ENCODE measurements around the gene CNTN1. TPM values are rescaled to one million over a fixed set of nuclear protein-coding genes. Genes with fewer than 3 reads are reported as not detected.

CNTN1 gene
- total and polyA plus RNA-seq, 2 donors (not counting 1 experiment from before 2014, with no cell fraction given), result not detected

GRCh38 chr12:40980427-40980961, 288.3 kb downstream of the CNTN1 start:
- Mint-ChIP-seq H3K27ac (no peak overlapping the region), H3K4me1 (no peaks in the 10 kb centered on the region), H3K4me3 (no peak overlapping the region), H3K9me3 (ENCODE audit: insufficient read depth) (peaks cover 2% of the 10 kb centered on the region), H3K27me3 (no peaks in the 10 kb centered on the region)
- Histone ChIP-seq H3K27me3 (replicated peaks in 1 of 4; ENCODE audit: control extremely low read depth in 1 of 4, control insufficient read depth in 3 of 4, insufficient read depth in 4 of 4, low read length in 3 of 4) (no peaks in the 10 kb centered on the region), H3K4me2 (replicated peaks; ENCODE audit: low read depth, low read length, poor library complexity, severe bottlenecking) (no peak overlapping the region), H2AFZ (ENCODE audit: insufficient read depth, low read depth, low read length, poor library complexity, severe bottlenecking) (no peak overlapping the region), H3K4me3 (ENCODE audit: control extremely low read depth in 1 of 5, extremely low read depth in 1 of 5, insufficient read depth in 1 of 5, low read depth in 2 of 5, low read length in 4 of 5) (no peak overlapping the region), H3K9me3 (ENCODE audit: control extremely low read depth in 1 of 3, control insufficient read depth in 2 of 3, insufficient read depth in 1 of 3, low read length in 2 of 3) (no peaks in the 10 kb centered on the region), H3K36me3 (replicated peaks in 1 of 2; ENCODE audit: control extremely low read depth in 1 of 2, control insufficient read depth in 1 of 2, extremely low read depth in 1 of 2, insufficient read depth in 2 of 2, low read length in 1 of 2) (no peaks in the 10 kb centered on the region), H3K79me2 (ENCODE audit: control insufficient read depth, insufficient read depth, low read length) (no peaks in the 10 kb centered on the region), H3K27ac (ENCODE audit: low read length in 2 of 2) (no peak overlapping the region), H3K9ac (ENCODE audit: low read length) (no peak overlapping the region), H4K20me1 (ENCODE audit: control insufficient read depth, insufficient read depth, low read length, poor library complexity, severe bottlenecking) (no peaks in the 10 kb centered on the region), H3K4me1 (ENCODE audit: control insufficient read depth in 2 of 2, insufficient read depth in 2 of 2, low read length in 2 of 2) (no peaks in the 10 kb centered on the region)
- DNase-seq (no peak), ATAC-seq (ENCODE audit: low read depth) (no peak)
- CTCF ChIA-PET, result no interaction called here
- TF ChIP-seq, protein P1, sequence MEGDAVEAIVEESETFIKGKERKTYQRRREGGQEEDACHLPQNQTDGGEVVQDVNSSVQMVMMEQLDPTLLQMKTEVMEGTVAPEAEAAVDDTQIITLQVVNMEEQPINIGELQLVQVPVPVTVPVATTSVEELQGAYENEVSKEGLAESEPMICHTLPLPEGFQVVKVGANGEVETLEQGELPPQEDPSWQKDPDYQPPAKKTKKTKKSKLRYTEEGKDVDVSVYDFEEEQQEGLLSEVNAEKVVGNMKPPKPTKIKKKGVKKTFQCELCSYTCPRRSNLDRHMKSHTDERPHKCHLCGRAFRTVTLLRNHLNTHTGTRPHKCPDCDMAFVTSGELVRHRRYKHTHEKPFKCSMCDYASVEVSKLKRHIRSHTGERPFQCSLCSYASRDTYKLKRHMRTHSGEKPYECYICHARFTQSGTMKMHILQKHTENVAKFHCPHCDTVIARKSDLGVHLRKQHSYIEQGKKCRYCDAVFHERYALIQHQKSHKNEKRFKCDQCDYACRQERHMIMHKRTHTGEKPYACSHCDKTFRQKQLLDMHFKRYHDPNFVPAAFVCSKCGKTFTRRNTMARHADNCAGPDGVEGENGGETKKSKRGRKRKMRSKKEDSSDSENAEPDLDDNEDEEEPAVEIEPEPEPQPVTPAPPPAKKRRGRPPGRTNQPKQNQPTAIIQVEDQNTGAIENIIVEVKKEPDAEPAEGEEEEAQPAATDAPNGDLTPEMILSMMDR (IDR thresholded peaks at IDR 0.05), result no peak
- no peak for TF ChIP-seq EZH2 (IDR thresholded peaks at IDR 0.05; ENCODE audit: borderline replicate concordance, insufficient read depth, low read depth, low read length, poor library complexity, severe bottlenecking)
- POLR2A ChIA-PET, result no interaction called here
- intact Hi-C loops (cut with micrococcal nuclease), result no loop called here

DNA sequence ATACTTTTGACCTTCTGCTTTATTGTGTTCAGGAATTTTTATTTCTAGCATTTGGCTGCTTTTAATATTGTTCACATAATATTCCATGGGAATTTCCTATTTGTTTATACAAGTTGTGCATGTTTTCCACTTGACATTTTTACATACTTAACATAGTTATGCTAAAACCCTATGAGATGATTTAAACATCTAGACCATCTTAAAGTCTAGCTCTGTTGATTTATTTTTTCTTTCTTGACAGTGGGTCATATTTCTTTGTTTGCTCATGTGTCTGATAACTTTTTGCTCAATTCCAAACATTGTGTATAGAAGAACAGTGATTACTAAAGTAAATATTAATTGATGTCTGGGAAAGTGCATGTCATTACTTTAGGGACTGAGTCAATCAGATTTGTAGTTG, 293.8 kb downstream of the CNTN1 start:
- Histone ChIP-seq H3K4me3 (ENCODE audit: control extremely low read depth in 1 of 5, extremely low read depth in 1 of 5, insufficient read depth in 1 of 5, low read depth in 2 of 5, low read length in 4 of 5) (no peak overlapping the region), H3K79me2 (ENCODE audit: control insufficient read depth, insufficient read depth, low read length) (no peaks in the 10 kb centered on the region), H3K27ac (ENCODE audit: low read length in 2 of 2) (no peak overlapping the region), H3K27me3 (replicated peaks in 1 of 4; ENCODE audit: control extremely low read depth in 1 of 4, control insufficient read depth in 3 of 4, insufficient read depth in 4 of 4, low read length in 3 of 4) (no peaks in the 10 kb centered on the region), H2AFZ (ENCODE audit: insufficient read depth, low read depth, low read length, poor library complexity, severe bottlenecking) (no peak overlapping the region), H3K4me2 (replicated peaks; ENCODE audit: low read depth, low read length, poor library complexity, severe bottlenecking) (no peak overlapping the region), H3K4me1 (ENCODE audit: control insufficient read depth in 2 of 2, insufficient read depth in 2 of 2, low read length in 2 of 2) (no peaks in the 10 kb centered on the region), H4K20me1 (ENCODE audit: control insufficient read depth, insufficient read depth, low read length, poor library complexity, severe bottlenecking) (no peaks in the 10 kb centered on the region), H3K9ac (ENCODE audit: low read length) (no peak overlapping the region), H3K9me3 (ENCODE audit: control extremely low read depth in 1 of 3, control insufficient read depth in 2 of 3, insufficient read depth in 1 of 3, low read length in 2 of 3) (no peaks in the 10 kb centered on the region), H3K36me3 (replicated peaks in 1 of 2; ENCODE audit: control extremely low read depth in 1 of 2, control insufficient read depth in 1 of 2, extremely low read depth in 1 of 2, insufficient read depth in 2 of 2, low read length in 1 of 2) (no peaks in the 10 kb centered on the region)
- ChIA-PET POLR2A (no interaction called here), CTCF (no interaction called here)
- H3K4me1 Mint-ChIP-seq, result no peaks in the 10 kb centered on the region
- H3K9me3 Mint-ChIP-seq (ENCODE audit: insufficient read depth), result peaks cover 4% of the 10 kb centered on the region
- TF ChIP-seq, protein P1 (IDR thresholded peaks at IDR 0.05), result no peak
- TF ChIP-seq EZH2 (IDR thresholded peaks at IDR 0.05; ENCODE audit: borderline replicate concordance, insufficient read depth, low read depth, low read length, poor library complexity, severe bottlenecking), result no peak
- intact Hi-C loops (cut with micrococcal nuclease), result no loop called here
- no peak overlapping the region for H3K27ac Mint-ChIP-seq
- no peaks in the 10 kb centered on the region for H3K27me3 Mint-ChIP-seq
- no peak overlapping the region for H3K4me3 Mint-ChIP-seq
- no peak for ATAC-seq (ENCODE audit: low read depth)
- no peak for DNase-seq
